A549 (cell line): ENCODE measurements around the gene ADPRHL1.

Experiments used
- EP300 ChIP-seq, 2 experiments: fragments of >200 bp; sonication (Bioruptor Twin); formaldehyde crosslinking; IDR thresholded peaks; 2 replicates in 1 of 2; 3 replicates in 1 of 2; pipeline ENCODE4 v1.6.1; 2016 to 2017
- MAFK ChIP-seq: fragments of 450-650 bp; IDR thresholded peaks from 2 replicates; pipeline ENCODE4 v1.6.1; 2014; ENCODE audit not compliant: partially characterized antibody
- MAX ChIP-seq: IDR thresholded peaks from 2 replicates; pipeline ENCODE4 v1.6.1; 2012
- POLR2A ChIP-seq: IDR thresholded peaks from 2 replicates; pipeline ENCODE4 v1.6.1; 2012; ENCODE audit warnings: mild to moderate bottlenecking, low read length
- RAD21 ChIP-seq, 2 experiments: fragments of >200 bp in 1 of 2; sonication (Bioruptor Twin) in 1 of 2; formaldehyde crosslinking in 1 of 2; IDR thresholded peaks in 1 of 2; conservative IDR thresholded peaks in 1 of 2; 2 replicates in 1 of 2; 3 replicates in 1 of 2; pipeline ENCODE4 v1.6.1; 2012 to 2018; ENCODE audit warnings: inconsistent platforms in 1 of 2
- TF ChIP-seq, protein P1 (sequence below): fragments of >200 bp; sonication (Bioruptor Twin); formaldehyde crosslinking; IDR thresholded peaks from 3 replicates; pipeline ENCODE4 v1.5.1; 2016
- TF ChIP-seq, protein P2 (sequence below): fragments of 200-600 bp; sonication (generic); IDR thresholded peaks from 2 replicates; pipeline ENCODE4 v1.6.1; 2016; ENCODE audit warnings: antibody characterized with exemption, mild to moderate bottlenecking, moderate library complexity

DNA sequence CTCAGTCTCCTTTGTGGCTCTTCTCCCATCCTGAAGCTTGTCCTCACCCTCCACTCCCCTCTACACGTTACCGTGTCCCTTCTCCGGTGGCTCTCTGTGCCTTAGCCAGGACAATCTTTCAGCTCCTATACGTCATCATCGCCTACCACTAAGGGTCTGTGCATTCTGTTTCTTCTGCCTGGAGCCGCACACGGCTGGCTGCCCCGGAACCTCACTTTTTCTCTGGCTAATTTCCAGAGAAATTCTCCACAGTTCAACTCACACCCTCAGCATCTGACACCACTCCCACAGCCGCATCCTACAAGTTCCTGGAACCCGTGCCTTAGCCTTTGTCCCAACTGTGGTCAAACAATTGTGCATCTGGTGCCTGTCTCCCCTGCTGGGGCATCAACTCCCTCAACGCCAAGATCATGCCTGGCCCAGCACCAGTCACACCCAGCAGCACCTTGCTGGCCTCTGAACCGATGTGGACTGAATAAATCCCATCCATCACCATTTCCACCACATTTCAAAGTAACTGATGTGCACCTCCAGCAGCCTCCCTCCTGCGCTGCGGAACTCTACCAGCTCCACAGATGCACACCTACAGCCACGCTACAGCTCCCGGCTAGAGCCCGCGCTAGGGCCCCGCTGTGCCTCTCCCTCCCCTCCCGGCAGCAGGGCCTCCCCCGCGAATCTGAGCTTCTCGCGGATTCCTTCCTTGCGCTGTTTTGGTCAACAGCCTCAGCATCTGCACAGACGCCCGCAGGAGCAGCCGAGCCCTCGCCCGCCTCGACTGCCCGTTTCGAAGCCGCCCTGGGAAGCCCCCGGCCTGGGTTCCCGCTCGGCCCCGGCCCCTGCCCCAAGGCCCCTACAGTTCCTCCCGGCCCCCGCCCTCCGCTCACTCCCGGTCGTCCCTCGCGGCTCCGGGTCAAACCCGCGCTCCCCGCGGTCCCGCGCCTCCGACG is 36.5 kb upstream of the ADPRHL1 start:
- no peak for TF ChIP-seq MAX
- TF ChIP-seq MAFK = no peak
- TF ChIP-seq, protein P1, sequence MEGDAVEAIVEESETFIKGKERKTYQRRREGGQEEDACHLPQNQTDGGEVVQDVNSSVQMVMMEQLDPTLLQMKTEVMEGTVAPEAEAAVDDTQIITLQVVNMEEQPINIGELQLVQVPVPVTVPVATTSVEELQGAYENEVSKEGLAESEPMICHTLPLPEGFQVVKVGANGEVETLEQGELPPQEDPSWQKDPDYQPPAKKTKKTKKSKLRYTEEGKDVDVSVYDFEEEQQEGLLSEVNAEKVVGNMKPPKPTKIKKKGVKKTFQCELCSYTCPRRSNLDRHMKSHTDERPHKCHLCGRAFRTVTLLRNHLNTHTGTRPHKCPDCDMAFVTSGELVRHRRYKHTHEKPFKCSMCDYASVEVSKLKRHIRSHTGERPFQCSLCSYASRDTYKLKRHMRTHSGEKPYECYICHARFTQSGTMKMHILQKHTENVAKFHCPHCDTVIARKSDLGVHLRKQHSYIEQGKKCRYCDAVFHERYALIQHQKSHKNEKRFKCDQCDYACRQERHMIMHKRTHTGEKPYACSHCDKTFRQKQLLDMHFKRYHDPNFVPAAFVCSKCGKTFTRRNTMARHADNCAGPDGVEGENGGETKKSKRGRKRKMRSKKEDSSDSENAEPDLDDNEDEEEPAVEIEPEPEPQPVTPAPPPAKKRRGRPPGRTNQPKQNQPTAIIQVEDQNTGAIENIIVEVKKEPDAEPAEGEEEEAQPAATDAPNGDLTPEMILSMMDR = no peak
- TF ChIP-seq RAD21 (conservative IDR thresholded peaks at IDR 0.05 in 1 of 2, IDR thresholded peaks at IDR 0.05 in 1 of 2) = no peak
- TF ChIP-seq, protein P2, sequence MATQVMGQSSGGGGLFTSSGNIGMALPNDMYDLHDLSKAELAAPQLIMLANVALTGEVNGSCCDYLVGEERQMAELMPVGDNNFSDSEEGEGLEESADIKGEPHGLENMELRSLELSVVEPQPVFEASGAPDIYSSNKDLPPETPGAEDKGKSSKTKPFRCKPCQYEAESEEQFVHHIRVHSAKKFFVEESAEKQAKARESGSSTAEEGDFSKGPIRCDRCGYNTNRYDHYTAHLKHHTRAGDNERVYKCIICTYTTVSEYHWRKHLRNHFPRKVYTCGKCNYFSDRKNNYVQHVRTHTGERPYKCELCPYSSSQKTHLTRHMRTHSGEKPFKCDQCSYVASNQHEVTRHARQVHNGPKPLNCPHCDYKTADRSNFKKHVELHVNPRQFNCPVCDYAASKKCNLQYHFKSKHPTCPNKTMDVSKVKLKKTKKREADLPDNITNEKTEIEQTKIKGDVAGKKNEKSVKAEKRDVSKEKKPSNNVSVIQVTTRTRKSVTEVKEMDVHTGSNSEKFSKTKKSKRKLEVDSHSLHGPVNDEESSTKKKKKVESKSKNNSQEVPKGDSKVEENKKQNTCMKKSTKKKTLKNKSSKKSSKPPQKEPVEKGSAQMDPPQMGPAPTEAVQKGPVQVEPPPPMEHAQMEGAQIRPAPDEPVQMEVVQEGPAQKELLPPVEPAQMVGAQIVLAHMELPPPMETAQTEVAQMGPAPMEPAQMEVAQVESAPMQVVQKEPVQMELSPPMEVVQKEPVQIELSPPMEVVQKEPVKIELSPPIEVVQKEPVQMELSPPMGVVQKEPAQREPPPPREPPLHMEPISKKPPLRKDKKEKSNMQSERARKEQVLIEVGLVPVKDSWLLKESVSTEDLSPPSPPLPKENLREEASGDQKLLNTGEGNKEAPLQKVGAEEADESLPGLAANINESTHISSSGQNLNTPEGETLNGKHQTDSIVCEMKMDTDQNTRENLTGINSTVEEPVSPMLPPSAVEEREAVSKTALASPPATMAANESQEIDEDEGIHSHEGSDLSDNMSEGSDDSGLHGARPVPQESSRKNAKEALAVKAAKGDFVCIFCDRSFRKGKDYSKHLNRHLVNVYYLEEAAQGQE = no peak
- no peak for TF ChIP-seq POLR2A
- no peak for TF ChIP-seq EP300 (IDR thresholded peaks at IDR 0.05)
